Activated T-helper 9 cell treated with anti-CD3 and anti-CD28 coated beads, Interleukin-2, amount 50 U/mL, for 16 hours (primary cell): ENCODE data around the gene MTSS2.

Source experiments
- DNase-seq: peaks from one replicate; pipeline ENCODE4 v3.0.0-alpha.2; 2020; ENCODE audit warnings: low read depth

The MTSS2 gene

DNA sequence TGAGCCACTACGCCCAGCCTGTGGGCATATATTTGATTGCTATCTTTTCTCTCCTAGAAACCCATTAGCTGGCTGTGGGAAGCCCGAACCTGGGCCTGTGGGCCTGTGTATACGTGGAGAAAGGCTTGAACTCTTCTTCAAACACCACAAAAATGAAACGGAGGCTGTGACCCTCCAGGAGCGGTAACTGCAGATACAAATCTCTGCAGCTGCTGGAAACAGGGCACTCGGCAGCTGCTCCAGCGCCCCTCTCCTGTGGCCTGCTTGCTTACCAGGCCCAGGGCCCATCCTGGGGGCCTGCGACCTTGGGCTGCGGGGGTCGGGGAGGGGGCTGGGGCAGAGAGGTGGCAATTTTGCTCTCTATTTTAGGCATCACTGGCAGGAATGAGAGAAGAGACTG, 28.0 kb upstream of the MTSS2 start:
- no peak for DNase-seq

DNA sequence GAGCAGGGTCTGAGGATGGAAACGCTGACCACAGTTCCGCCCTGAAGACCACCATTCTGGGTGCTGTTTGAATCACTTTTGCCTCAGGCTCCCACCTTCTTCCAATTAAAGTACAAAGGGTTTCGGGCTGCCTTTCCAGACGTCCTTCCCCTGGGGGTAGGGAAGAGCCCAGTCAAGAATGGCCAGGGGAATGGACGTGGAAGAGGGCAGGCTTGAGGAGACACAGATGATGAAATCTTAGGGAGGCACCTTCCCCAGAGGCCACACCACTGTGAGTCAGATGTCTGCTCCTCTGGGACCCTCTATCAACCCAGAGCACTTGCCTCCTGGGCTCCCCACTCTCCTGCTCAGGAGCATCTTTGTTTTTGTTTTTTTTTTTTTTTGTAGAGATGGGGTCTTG, 27.5 kb upstream of the MTSS2 start:
- no peak for DNase-seq

DNA sequence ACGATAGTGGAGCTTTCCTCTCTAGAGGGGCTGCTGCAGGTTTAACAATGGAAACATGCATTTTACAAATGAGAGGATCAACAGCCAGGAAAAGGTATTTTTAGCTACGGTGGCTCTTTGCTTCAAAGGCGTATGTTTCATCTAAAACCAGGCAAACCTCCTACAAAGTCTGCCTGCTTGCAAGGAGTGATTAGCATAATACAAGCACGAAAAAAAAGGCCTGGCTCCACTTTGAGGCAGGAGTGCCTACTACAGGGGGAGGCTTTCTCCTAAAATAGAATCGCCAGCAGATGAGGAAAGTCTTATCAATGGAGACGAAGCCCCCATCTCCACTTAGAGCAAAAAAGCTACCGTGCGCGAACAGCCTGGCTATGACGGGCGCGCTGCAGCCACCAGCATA, 27.1 kb upstream of the MTSS2 start:
- no peak for DNase-seq

DNA sequence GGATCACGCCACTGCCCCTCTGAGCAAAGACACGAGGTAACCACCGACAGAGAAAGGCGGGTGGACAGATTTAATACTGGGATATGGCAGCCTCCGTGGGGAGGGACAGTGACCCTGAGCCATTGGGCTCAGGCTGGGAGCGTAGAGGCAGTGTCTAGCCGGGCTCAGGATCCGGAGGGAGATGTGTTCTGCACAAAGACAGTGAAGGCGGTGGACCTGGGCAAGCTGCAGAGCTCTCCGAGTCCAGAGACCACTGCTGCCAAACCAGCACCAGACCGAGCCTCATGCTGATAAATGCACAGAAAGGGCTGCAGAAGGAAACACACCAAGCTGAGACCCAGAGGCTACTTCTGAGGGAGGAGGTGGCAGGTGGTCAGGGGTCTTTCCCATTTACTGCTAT, 26.5 kb upstream of the MTSS2 start:
- DNase-seq: no peak

DNA sequence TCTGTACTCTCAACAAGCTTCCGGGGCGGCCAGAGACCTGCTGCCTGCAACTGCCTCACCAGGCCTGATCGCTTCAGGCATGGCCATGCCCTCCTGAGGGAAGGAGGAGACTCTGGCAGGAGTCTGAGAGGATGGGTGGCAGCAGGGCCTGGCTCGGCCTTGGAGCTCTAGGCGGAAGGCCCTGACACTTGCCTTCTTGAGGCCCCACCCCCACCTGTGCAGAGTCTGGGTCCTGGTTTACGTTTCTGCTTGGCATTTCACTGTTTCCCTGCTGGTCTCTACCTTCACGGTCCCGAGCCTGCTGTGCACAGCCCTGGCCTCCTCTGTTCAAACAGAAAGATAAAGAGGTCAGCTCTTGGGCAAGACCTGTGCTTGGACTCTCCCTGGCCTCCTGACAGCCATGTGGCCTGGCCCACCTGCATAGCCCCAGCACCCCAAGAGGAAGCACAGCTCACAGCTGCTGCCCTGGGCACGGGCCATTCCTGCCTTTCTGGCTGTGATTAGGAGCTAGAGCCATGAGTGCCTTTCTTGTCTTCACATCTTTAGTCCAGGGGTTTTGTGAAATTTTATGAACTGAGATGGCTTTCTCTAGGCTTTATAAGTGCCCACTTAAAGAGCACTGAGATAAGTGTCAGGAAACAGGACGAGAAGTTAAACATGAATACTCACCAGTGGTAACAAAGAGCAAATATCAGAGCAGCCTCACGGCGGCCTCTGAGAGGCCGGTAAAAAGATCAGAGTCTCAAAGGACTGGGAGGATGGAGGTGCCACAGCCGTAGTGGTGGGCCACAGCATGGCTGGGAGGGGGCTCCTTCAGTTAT, 25.6 kb upstream of the MTSS2 start:
- DNase-seq: no peak

DNA sequence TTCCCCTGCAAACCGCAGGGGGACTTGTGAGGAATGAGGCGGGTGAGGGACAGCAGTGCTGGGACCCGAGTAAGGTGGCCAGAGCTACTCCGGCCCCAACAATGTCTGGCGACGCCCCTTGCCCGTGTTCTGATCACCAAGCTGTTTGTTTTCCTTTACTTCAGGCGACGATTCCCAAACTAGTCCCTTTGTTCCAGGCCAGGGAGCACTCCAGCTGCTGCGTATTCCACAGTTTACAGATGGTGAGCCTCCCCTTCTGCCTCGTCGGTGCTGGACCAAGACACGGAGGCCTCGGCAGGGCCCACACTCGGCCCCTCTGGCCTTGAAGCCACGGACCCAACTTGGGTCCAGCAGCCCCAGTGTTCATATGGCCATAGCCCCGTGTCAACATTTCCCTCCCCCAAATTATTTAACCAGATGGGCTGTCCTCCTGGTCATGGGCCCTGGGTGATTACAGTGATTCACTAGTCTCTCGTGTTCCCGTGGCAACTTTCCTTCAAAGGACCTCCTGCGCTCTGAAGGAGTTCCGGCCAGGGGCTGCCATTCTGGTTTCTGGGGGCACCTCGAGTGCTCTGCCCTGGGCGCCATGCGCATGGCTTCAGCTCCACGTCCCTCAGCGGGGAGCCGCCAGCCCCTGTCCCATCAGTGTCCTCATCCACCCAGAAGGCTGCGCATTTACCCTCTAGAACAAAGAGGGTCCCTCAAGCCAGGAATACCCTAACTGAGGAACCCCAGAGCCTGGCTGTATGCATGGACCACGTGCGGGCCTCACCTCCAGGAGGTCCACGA, 24.8 kb upstream of the MTSS2 start:
- no peak for DNase-seq

DNA sequence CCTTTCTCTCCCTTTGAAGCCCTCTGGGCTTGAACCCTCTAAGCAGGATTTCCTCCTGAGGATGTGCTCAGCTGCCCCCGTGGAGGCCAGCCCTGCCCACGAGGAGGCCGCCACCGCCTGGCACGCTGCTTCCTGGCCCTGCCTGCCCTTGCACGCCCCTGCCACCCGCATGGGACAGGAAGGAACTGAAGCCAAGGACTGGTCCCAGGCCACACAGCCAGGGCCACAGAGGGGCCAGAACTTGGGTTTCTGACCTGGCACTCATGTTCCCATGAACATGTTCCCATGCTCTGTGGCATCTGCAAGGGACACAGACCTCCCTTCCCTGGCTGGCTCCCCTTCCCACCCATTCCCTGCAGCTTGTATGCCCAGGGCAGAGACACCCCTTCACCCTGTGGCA, 24.1 kb upstream of the MTSS2 start:
- no peak for DNase-seq

DNA sequence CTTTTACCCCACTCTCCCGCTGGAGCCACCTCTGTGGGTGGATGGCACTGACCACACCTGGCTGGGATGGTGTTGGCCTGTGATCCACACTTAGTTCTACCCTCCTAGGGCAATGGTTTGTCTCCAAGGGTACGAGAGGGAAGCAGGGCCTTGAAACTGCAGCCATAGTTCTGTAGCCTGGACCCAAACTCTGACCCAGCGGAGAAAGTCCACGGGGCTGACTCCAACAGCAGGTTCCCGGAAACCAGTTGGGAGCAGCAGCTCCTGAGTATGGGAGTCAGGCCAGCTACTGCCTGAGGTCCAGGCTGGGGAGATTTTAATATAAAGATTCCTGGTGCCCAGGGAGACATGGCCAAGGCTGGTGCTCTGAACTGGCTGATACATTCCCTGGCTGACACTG, 23.6 kb upstream of the MTSS2 start:
- DNase-seq: no peak

DNA sequence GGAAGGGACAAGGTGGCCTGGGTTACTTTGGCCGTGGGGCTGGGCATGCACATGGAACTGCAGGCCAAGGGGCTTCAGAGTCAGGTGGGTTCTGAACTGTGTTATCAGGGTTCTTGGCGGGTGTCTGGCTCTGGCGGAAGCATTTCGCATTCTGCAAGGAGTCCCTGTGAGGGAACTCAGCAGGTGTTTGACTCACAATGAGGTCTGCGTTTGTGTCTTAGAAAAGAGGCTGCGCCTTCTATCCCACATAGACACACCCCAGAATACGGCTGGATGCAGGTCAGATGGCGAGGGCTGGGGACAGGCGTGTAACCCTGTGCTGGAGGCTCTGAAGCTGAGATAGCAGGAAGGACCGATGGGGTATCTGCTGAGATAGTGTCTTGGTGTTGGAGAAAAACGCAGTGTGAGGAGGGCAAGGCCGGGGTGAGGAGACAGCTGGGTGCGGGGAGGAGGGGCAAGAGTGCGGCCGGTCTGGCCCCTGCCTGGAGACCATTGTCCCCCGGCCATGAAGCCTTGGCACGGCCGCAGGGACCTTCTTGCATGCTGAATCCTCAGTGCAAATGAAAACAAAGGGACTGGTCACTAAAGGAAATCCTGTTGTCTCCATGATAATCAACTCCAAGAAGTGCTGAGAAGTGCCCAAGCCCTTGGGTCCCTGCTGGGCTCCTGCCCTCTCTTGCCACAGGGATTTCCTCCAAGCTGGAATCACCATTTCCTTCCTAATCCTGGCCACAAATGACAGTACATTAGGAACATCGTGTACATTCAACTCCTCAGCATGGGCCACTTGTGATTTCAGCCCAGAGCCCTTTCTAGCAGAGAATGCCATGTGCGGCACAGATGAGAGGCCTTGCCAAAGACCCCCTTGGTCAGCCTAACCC, 22.8 kb upstream of the MTSS2 start:
- DNase-seq: no peak

DNA sequence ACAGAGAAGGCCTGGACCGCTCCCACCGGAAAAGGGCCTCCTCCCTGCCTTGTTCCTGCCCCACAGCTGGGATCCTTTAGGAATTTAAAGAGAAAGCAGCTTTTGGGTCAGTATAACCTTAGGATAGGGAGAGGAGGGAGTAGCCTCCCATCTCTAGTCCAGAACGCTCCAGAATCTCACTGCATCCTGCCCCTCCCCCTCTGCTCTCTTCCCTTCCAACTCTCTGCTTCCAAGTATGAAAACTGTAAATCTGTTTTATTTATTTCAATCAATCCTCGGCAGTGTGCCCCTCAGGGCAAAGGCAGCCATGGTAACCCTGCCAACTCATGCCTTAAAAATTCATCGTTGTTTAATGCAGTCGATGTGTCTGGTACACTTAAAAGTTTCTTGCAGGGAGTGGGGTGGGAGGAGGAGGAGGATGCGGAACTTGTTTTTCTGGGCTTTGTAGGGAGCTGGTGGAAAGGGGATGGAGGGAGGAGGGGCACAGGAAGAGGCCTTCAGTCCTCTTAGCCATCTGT, 21.2 kb upstream of the MTSS2 start:
- no peak for DNase-seq

DNA sequence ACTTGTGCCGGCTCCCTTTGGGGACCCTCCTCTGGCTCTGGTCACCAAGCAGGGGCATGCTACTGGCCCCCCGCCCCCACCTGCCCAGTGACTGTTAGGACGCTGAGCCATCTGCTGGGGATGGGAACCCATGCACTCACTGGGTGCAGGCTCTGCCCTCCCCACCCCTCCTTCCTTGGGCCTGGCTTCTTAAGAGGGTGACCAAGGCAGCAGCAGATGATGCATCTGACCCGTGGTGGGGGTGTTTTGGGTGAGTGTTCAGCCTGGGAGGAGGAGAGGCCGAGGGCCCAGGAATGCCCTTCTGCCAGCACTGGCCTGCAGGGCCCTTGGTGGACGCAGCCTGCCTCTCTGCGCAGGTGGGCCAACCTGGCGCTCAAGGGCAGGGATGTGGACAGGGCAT, 19.2 kb upstream of the MTSS2 start:
- no peak for DNase-seq

DNA sequence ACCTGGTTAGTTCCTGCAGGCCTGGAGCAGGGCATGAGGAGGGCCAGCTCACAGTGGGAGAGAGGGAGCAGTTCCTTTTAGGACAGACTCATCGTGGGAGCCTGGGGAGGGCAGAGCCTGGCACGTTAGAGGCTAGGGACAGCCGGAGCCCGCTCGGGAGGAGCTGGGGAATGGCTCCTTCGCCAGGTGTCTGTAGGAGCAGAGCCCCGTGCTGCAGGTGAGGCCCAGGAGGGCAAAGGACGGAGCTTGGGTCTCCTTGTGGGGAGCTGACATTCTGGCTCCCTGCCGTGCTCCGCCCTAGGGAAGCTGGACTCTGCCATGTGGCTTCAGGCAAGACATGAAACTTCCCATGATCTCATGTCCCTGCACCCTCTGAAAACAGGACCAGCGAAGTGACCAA, 18.7 kb upstream of the MTSS2 start:
- DNase-seq: no peak

DNA sequence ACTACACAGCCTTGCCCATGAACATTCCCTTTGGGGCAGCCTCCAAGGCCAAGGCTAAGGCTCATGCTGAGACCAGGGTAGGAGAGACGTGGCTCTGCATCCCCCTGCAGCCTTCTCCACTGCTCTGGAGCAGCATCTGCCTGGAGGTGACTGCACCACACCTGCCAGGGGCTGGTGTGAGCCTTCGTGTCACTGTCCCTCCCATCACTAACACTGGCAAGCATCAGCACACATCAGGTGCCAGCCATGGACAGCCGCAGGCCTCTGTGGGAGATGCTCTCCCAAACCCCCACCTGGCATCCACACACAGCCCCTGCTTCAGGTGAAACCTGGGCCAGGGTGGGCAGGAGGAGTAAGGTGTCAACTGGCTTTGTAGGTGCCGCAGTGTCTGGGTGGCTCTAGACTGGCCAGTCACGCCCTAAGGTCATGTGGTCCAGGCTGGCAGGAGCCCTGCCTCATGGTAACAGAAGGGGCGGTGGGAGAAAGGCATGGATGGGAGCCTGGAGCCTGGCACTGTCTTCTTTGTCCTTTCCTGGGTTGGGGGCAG, 18.1 kb upstream of the MTSS2 start:
- no peak for DNase-seq

DNA sequence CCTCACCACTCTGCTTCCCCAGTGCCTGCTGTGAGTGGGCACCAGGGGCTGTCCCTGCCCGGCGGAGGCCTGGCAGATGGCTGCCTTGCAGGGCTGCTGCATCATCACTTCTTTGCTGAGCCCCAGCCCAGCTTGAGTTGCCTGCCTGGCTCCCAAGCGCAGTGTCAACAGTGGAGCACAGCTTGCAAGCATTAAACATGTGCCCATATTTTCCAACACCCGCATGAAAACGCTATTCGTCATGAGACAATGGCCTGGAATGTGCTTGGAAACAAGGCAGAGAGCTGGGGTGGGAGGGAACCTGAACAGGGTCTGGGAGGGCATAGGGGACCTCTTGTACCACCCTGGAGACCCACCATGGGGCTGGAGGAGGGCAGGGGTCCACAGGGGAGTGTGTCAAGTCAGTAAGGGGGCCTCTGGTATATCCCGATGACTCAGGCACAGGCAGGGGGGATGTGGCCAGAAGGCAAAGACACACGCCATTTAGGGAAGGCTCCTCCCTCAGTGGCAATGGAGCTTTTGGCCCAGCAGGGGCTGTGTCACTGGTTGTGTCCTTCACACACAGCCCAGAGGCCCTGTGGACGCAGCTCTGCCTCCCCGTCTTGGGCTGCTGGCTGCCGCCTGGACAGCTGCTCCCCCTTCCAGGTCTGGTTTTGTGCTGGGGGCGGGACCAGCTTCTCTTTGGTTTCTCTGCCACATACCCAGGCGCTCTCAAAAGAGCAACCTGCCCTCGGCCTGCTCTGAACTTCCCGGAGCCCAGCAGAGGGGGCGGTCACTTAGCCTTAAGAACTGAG, 17.4 kb upstream of the MTSS2 start:
- no peak for DNase-seq

DNA sequence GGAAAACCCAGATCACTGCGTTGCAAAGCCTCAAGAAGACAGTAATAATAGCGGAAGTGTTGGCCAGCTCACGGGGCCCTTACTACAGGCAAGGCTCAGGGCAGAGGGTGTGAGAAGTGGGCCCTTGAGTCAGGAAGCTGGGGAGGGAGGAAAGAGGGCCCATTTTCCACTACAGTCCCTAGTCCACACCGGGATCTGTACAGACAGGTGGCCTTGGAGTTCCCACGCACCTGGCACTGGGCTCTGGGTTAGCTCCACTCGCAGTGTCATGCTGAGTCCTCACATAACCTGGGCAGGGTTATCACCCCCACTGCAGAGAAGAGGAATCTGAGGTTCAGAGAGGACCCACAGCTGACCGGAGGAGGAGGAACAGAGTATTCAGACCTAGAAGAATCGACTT, 16.8 kb upstream of the MTSS2 start:
- DNase-seq: no peak

DNA sequence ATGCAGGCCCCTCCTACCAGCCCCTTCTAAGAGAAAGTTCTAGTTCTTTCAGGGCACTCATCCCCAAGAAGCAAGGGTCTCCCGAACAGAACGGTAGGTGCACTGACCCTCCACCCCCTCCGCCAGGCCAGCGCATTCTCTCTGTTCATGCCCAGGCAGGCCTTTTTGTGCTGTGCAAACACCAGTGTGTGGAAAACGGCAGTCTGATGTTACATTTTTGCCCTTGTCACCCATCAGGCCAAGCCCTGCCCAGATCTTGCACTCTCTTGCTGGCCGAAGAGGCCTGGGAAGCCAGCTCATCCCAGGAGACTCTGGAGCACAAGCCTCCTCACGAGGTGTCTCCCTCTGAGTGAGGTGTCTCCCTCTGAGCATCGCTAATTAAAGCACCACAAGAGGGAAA, 16.1 kb upstream of the MTSS2 start:
- no peak for DNase-seq

DNA sequence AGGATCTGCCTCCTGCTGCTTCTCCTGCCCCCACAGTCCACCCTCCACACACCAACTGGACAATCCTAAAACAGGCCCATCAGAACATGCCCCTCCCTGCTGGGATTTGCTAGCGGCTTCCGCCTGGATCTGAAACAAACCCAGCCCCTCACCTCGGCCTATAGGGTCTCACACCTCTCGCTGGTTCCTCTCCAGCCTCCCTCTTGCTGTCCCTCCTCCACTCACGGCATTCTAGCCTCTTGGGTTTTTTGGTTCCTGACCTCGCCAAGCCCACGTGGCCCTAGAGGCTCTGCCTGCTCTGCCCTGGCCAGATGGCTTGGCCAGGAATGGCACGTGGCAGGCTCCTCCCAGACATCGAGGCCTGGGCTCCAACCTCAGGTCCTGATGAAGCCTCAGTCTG, 15.7 kb upstream of the MTSS2 start:
- DNase-seq: no peak

DNA sequence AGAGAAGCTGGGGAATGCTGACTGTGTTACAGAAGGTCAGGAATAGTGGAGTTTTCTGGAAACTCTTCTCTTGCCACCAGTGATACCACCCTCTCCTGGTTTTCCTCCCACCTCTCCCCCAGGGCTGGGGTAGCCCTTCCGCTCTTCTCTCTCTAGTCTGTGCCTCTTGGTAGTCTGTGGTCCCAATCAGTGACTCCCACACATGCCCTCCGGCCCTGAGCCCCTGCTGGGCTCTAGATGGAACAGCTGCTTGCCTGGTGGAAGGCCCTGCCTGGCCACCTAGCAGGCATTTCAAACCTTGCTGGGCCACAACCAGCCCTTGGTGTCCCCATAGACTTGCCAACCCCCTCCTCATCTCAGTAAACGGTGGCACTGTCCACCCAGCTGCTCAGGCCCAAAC, 15.2 kb upstream of the MTSS2 start:
- DNase-seq: no peak

DNA sequence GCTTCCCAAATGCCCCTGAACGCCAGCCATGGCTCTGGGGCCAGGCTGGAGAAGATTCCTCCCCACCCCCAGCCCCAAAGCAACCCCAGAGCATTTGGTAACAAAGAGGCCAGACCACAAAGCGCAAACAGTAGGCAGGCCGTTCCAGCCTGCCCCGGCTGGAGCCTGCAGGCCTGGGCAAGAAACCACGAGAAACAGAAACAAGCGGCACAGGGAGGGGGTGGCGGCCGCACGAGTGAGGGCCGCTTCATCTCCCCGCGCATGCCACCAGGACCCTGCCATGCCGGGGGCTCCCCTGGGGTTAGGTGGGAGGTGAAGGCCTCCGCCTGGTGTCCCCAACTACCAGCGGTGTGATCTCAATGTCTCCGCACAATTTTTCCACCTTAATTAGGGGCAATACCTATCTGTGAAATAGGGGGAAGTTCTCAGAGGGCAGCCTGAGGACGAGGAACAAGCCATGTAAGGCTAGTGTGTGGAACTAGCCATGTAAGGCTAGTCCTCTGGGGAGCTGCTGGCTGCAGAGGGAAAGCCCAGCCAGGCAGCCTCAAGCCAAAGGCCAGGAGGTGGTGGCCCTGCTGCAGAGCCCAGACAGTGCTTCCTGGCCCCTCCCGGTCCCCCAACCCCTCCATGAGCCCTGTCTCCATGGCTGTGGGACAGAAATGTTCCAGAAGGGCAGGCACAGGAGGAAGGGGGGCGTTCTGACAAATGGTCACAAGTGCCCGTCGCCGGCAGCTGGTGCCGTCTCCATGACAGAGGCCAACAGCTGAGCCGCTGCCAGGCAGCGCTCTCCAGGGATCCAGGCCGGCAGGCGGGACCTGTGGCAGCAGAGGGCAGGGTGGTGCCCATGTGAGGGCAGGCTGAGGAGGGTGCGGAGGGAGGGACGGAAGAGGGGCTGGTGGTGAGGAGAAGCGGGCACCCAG, 14.5 kb upstream of the MTSS2 start:
- no peak for DNase-seq

DNA sequence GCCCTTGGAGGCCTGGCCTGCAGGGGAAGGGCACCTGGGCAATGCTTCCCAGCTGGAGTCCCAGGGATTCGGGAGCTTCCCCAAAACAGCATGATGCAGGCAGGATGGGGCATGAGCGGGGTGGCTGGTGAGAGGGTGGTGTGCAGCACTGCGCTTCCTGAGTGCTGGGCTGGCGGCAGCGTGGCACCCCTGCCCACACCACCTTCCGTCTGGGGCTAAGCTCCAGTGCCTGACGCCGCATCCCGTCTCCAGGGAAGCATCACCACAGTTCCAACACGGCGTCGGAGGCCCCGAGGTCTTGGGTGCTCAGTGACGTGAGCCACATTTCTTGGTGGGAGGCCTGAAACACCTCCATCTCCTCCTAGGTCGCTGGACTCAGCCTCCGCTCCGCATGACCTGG, 13.8 kb upstream of the MTSS2 start:
- no peak for DNase-seq
